GM23338 (cell line): Measurements from ENCODE around the gene EBPL.

Experiments
- TF ChIP-seq, protein P1 (sequence below), 2 experiments: fragments of 200-600 bp in 1 of 2; sonication (generic) in 1 of 2; conservative IDR thresholded peaks; 2 replicates each; pipeline versions ENCODE4 v1.5.1 to v1.6.1; 2016 to 2017; ENCODE audit warnings: antibody characterized with exemption in 2 of 2, low read depth in 2 of 2, mild to moderate bottlenecking in 2 of 2, moderate library complexity in 1 of 2
- TF ChIP-seq, protein P2 (sequence below): IDR thresholded peaks from 2 replicates; pipeline ENCODE4 v1.6.1; 2016; ENCODE audit warnings: antibody characterized with exemption

DNA sequence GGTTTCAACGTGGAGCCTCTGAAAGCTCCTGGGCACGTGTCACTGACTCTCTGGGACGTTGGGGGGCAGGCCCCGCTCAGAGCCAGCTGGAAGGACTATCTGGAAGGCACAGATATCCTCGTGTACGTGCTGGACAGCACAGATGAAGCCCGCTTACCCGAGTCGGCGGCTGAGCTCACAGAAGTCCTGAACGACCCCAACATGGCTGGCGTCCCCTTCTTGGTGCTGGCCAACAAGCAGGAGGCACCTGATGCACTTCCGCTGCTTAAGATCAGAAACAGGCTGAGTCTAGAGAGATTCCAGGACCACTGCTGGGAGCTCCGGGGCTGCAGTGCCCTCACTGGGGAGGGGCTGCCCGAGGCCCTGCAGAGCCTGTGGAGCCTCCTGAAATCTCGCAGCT, 60.7 kb downstream of the EBPL start:
- TF ChIP-seq, protein P1, sequence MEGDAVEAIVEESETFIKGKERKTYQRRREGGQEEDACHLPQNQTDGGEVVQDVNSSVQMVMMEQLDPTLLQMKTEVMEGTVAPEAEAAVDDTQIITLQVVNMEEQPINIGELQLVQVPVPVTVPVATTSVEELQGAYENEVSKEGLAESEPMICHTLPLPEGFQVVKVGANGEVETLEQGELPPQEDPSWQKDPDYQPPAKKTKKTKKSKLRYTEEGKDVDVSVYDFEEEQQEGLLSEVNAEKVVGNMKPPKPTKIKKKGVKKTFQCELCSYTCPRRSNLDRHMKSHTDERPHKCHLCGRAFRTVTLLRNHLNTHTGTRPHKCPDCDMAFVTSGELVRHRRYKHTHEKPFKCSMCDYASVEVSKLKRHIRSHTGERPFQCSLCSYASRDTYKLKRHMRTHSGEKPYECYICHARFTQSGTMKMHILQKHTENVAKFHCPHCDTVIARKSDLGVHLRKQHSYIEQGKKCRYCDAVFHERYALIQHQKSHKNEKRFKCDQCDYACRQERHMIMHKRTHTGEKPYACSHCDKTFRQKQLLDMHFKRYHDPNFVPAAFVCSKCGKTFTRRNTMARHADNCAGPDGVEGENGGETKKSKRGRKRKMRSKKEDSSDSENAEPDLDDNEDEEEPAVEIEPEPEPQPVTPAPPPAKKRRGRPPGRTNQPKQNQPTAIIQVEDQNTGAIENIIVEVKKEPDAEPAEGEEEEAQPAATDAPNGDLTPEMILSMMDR (conservative IDR thresholded peaks at IDR 0.05; ENCODE audit: low read depth in 2 of 2): no peak
- TF ChIP-seq, protein P2, sequence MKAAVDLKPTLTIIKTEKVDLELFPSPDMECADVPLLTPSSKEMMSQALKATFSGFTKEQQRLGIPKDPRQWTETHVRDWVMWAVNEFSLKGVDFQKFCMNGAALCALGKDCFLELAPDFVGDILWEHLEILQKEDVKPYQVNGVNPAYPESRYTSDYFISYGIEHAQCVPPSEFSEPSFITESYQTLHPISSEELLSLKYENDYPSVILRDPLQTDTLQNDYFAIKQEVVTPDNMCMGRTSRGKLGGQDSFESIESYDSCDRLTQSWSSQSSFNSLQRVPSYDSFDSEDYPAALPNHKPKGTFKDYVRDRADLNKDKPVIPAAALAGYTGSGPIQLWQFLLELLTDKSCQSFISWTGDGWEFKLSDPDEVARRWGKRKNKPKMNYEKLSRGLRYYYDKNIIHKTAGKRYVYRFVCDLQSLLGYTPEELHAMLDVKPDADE: no peak
